AG08395 (cell line): ENCODE results near the gene IL21.
A peak's percentile ranks its signal among the peaks of the same experiment; 100 is the strongest.

Experiments used
- DNase-seq: peaks from one replicate; pipeline ENCODE4 v3.0.0; 2012; ENCODE audit warnings: mixed read lengths, low spot score

The IL21 gene

GRCh38 chr4:122633211-122633610 is 12.3 kb upstream of the IL21 start:
- no peak for DNase-seq

- no peak for DNase-seq
These were observed 11.7 kb upstream of the IL21 start for GRCh38 chr4:122632396-122633143.

GRCh38 chr4:122625156-122625555 is 4.3 kb upstream of the IL21 start:
- DNase-seq, result peak; percentile 38

- no peak for DNase-seq
These were observed 3.3 kb upstream of the IL21 start for GRCh38 chr4:122624205-122624604.

- no peak for DNase-seq
These were observed 2.8 kb upstream of the IL21 start for GRCh38 chr4:122623637-122624166.

- no peak for DNase-seq
These were observed 1.5 kb upstream of the IL21 start for GRCh38 chr4:122622400-122622799.

- no peak for DNase-seq
These were observed 1.3 kb downstream of the IL21 start for GRCh38 chr4:122619611-122620010.

- no peak for DNase-seq
These were observed 3.0 kb downstream of the IL21 start for GRCh38 chr4:122617597-122618593.

GRCh38 chr4:122616915-122617596 is 3.8 kb downstream of the IL21 start:
- no peak for DNase-seq

GRCh38 chr4:122614621-122615020 is 6.2 kb downstream of the IL21 start:
- no peak for DNase-seq

GRCh38 chr4:122612540-122612939 is 8.3 kb downstream of the IL21 start:
- no peak for DNase-seq

- no peak for DNase-seq
These were observed 14.4 kb downstream of the IL21 start for GRCh38 chr4:122606364-122607043.

GRCh38 chr4:122604146-122604545 is 16.7 kb downstream of the IL21 start:
- DNase-seq, result no peak

GRCh38 chr4:122603156-122603574 is 17.7 kb downstream of the IL21 start:
- DNase-seq, result no peak

- DNase-seq, result peak; percentile 47
These were observed 18.4 kb downstream of the IL21 start for GRCh38 chr4:122602277-122603142.

- DNase-seq, result peak; percentile 32
These were observed 29.7 kb downstream of the IL21 start for GRCh38 chr4:122591196-122591595.

- peak; percentile 20 for DNase-seq
These were observed 32.2 kb downstream of the IL21 start for GRCh38 chr4:122588453-122589238.

- DNase-seq, result peak; percentile 82
These were observed 36.3 kb downstream of the IL21 start for GRCh38 chr4:122584519-122584918.

GRCh38 chr4:122583906-122584305 is 37.0 kb downstream of the IL21 start:
- DNase-seq, result peak; percentile 34
